GM12878 (cell line): ENCODE measurements around the gene TFCP2L1. TPM values are rescaled to one million over a fixed set of nuclear protein-coding genes. Genes with fewer than 3 reads are reported as not detected.

Experiments used
- ATAC-seq: fragments of 200-7000 bp; cut with Tn5 transposase; 3 replicates; pipeline ENCODE4 v1.9.1; 2020; ENCODE audit warnings: mild to moderate bottlenecking, moderate library complexity
- BruUV-seq: library from RNA; stranded (reverse); fragments of 400-500 nt; replicated peaks from 2 replicates; lab custom pipeline; 2021; lab: Mats Ljungman, UMichigan
- CTCF ChIA-PET: fragments of 300-600 bp; sonication (Branson Sonifier 250); formaldehyde crosslinking; extraction: SDS; loops from one replicate; lab custom pipeline; 2021; ENCODE audit warnings: inconsistent platforms; lab: Yijun Ruan, JAX
- POLR2A ChIA-PET: fragments of 350-600 bp; formaldehyde crosslinking; extraction: SDS; loops from one replicate; lab custom pipeline; 2021; ENCODE audit warnings: inconsistent platforms; lab: Charles Lee
- RAD21 ChIA-PET: fragments of 300-600 bp; sonication (Branson Sonifier 250); formaldehyde crosslinking; loops from one replicate; lab custom pipeline; 2023; ENCODE audit warnings: antibody characterized with exemption; ENCODE audit not compliant: unreplicated experiment; lab: Charles Lee
- SMC1A ChIA-PET: fragments of 300-600 bp; sonication (Branson Sonifier 250); formaldehyde crosslinking; loops from one replicate; lab custom pipeline; 2023; ENCODE audit not compliant: unreplicated experiment, uncharacterized antibody; lab: Charles Lee
- DNase-seq: peaks from one replicate; pipeline ENCODE4 v3.0.0-alpha.2; 2011; ENCODE audit warnings: low read depth, low spot score
- FAIRE-seq: peaks from 3 replicates; lab custom pipeline; 2011; peaks lifted over from hg19 to GRCh38; lab: Jason Lieb, UNC
- H2AFZ ChIP-seq: 2 replicates; pipeline ENCODE4 v1.6.0; 2011; ENCODE audit warnings: low read depth, low read length, control low read depth; ENCODE audit not compliant: control insufficient read depth
- H3K27ac ChIP-seq: 2 replicates; pipeline ENCODE4 v1.5.1; 2011; ENCODE audit warnings: control low read depth; ENCODE audit not compliant: control insufficient read depth, insufficient read depth
- H3K27me3 ChIP-seq, 2 experiments: replicated peaks in 1 of 2; 2 replicates each; pipeline versions ENCODE4 v1.6.0 to v1.6.1; 2011; ENCODE audit warnings: low read length in 1 of 2; ENCODE audit not compliant: control insufficient read depth in 2 of 2, insufficient read depth in 2 of 2
- H3K36me3 ChIP-seq, 2 experiments: 2 replicates each; pipeline ENCODE4 v1.5.1; 2011; ENCODE audit warnings: low read length in 1 of 2; ENCODE audit not compliant: control insufficient read depth in 2 of 2, insufficient read depth in 2 of 2
- H3K4me1 ChIP-seq: 2 replicates; pipeline ENCODE4 v1.6.1; 2011; ENCODE audit warnings: mild to moderate bottlenecking, low read length, moderate library complexity, mixed read lengths; ENCODE audit not compliant: control insufficient read depth, insufficient read depth
- H3K4me2 ChIP-seq: 2 replicates; pipeline ENCODE4 v1.6.0; 2011; ENCODE audit warnings: control low read depth; ENCODE audit not compliant: control insufficient read depth, insufficient read depth
- H3K4me3 ChIP-seq: fragments of 200-600 bp; sonication (generic); 2 replicates; pipeline ENCODE4 v1.5.1; 2016
- H3K79me2 ChIP-seq: 2 replicates; pipeline ENCODE4 v1.6.0; 2011; ENCODE audit warnings: low read length; ENCODE audit not compliant: control insufficient read depth, insufficient read depth
- H3K9ac ChIP-seq: 2 replicates; pipeline ENCODE4 v1.8.0; 2011; ENCODE audit warnings: low read length, control low read depth, mixed read lengths; ENCODE audit not compliant: control insufficient read depth, insufficient read depth
- H3K9me3 ChIP-seq: replicated peaks from 3 replicates; pipeline ENCODE4 v1.5.1; 2011; ENCODE audit warnings: mild to moderate bottlenecking, low read length; ENCODE audit not compliant: control insufficient read depth, insufficient read depth
- H4K20me1 ChIP-seq: 2 replicates; pipeline ENCODE4 v1.6.0; 2011; ENCODE audit not compliant: control insufficient read depth, insufficient read depth
- CEBPB ChIP-seq, 2 experiments: fragments of 150-350 bp in 1 of 2; IDR thresholded peaks; 2 replicates each; pipeline ENCODE4 v1.6.1; 2012 to 2014; ENCODE audit warnings: low read depth in 2 of 2, low read length in 2 of 2, borderline replicate concordance in 1 of 2, inconsistent platforms in 1 of 2
- CHD4 ChIP-seq: fragments of 200-600 bp; sonication (generic); IDR thresholded peaks from 2 replicates; pipeline ENCODE4 v1.6.1; 2016; ENCODE audit warnings: mild to moderate bottlenecking
- CREB1 ChIP-seq: IDR thresholded peaks from 2 replicates; pipeline ENCODE4 v1.6.1; 2012; ENCODE audit warnings: low read depth, mild to moderate bottlenecking, inconsistent platforms
- ETV6 ChIP-seq, 2 experiments: fragments of 450-650 bp in 1 of 2; IDR thresholded peaks in 1 of 2; conservative IDR thresholded peaks in 1 of 2; 2 replicates each; pipeline ENCODE4 v1.6.1; 2014; ENCODE audit warnings: antibody characterized with exemption in 1 of 2, borderline replicate concordance in 1 of 2, low read depth in 1 of 2, mild to moderate bottlenecking in 1 of 2, moderate library complexity in 1 of 2
- HDAC6 ChIP-seq: fragments of 200-600 bp; sonication (generic); IDR thresholded peaks from one replicate; pipeline ENCODE4 v1.8.0; 2017; ENCODE audit warnings: antibody characterized with exemption; ENCODE audit not compliant: unreplicated experiment
- MAX ChIP-seq: IDR thresholded peaks from 2 replicates; pipeline ENCODE4 v1.6.1; 2012; ENCODE audit warnings: low read depth, low read length, improper control_type of control experiment
- MYB ChIP-seq: fragments of 150-350 bp; IDR thresholded peaks from 2 replicates; pipeline ENCODE4 v1.6.1; 2014; ENCODE audit warnings: mild to moderate bottlenecking, low read depth, low read length, borderline replicate concordance
- NKRF ChIP-seq: fragments of 450-650 bp; conservative IDR thresholded peaks from 2 replicates; pipeline ENCODE4 v1.6.1; 2017; ENCODE audit warnings: mild to moderate bottlenecking, moderate library complexity
- NR2C2 ChIP-seq: IDR thresholded peaks from 2 replicates; pipeline ENCODE4 v1.6.1; 2011; ENCODE audit warnings: borderline replicate concordance, low read depth; ENCODE audit not compliant: control insufficient read depth, insufficient read length
- POLR2A ChIP-seq: IDR thresholded peaks from 2 replicates; pipeline ENCODE4 v1.6.1; 2011; ENCODE audit warnings: low read depth, mild to moderate bottlenecking, low read length
- RAD21 ChIP-seq: IDR thresholded peaks from 2 replicates; pipeline ENCODE4 v1.6.1; 2011; ENCODE audit warnings: mild to moderate bottlenecking, low read depth, low read length, moderate library complexity; ENCODE audit not compliant: insufficient read depth
- RB1 ChIP-seq: fragments of 450-650 bp; formaldehyde crosslinking; IDR thresholded peaks from 2 replicates; pipeline ENCODE4 v1.6.1; 2017; ENCODE audit warnings: mild to moderate bottlenecking, borderline replicate concordance
- RBBP5 ChIP-seq: fragments of 200-600 bp; sonication (generic); conservative IDR thresholded peaks from 2 replicates; pipeline ENCODE4 v1.6.1; 2016
- RELB ChIP-seq: fragments of 450-650 bp; IDR thresholded peaks from 2 replicates; pipeline ENCODE4 v1.6.1; 2017; ENCODE audit warnings: low read depth, mild to moderate bottlenecking, moderate library complexity
- SREBF1 ChIP-seq: IDR thresholded peaks from 2 replicates; pipeline ENCODE4 v1.6.1; 2012; ENCODE audit warnings: mild to moderate bottlenecking, low read length
- ZNF217 ChIP-seq: fragments of 450-650 bp; IDR thresholded peaks from 2 replicates; pipeline ENCODE4 v1.6.1; 2017; ENCODE audit warnings: antibody characterized with exemption, mild to moderate bottlenecking
- WGBS: methylation state at CpG from one replicate; pipeline ENCODE4 v1.1.6; 2016; ENCODE audit warnings: low lambda C conversion rate; ENCODE audit not compliant: insufficient replicate concordance, insufficient coverage; ENCODE audit errors: missing lambda C conversion rate; 5-methylcytosine and 5-hydroxymethylcytosine counted together
- in situ Hi-C: fragments of 300-500 bp; cut with MboI; formaldehyde crosslinking; loops from 9 replicates; pipeline ENCODE4 v1.14.3; 2018; ENCODE audit warnings: mixed read lengths
- intact Hi-C: fragments of 100-400 bp; cut with micrococcal nuclease; formaldehyde crosslinking; loops from one replicate; pipeline ENCODE4 v1.14.2; 2022; ENCODE audit not compliant: unreplicated experiment
- polyA plus RNA-seq, 11 experiments: library from polyadenylated mRNA; depleted of rRNA in 4 of 11; unstranded in 6 of 11; stranded (reverse) in 5 of 11; fragments of >200 nt; fragmentation: Nextera tagmentation in 4 of 11; fragmentation: Illumina TruSeq in 1 of 11; extraction: Ambion mirVana in 4 of 11; extraction: Trizol in 1 of 11; gene quantifications; 1 replicate in 1 of 11; 2 replicates in 10 of 11; pipeline versions ENCODE4 v1.2.1 to v1.2.3, GENCODE V29; 2011 to 2016; ENCODE audit warnings: inconsistent platforms in 2 of 11, missing spikeins in 2 of 11, low read depth in 1 of 11
- total RNA-seq, 4 experiments: library from RNA; depleted of rRNA in 3 of 4; stranded (reverse); fragments of >200 nt in 3 of 4; fragmentation: Illumina TruSeq in 1 of 4; extraction: Trizol in 1 of 4; gene quantifications; 2 replicates each; pipeline versions ENCODE4 v1.2.1 to v1.2.3, GENCODE V29; 2013 to 2021
- TF ChIP-seq, protein P1 (sequence below): fragments of 150-350 bp; IDR thresholded peaks from 2 replicates; pipeline ENCODE4 v1.6.1; 2016; ENCODE audit warnings: low read depth, low read length

The TFCP2L1 gene
- total and polyA plus RNA-seq, 10 of the 15 experiments (the other 5 are each of a cell fraction or from before 2014, with no cell fraction given), result 0.02 to 0.21 (median 0.09) TPM; not detected in 1

DNA sequence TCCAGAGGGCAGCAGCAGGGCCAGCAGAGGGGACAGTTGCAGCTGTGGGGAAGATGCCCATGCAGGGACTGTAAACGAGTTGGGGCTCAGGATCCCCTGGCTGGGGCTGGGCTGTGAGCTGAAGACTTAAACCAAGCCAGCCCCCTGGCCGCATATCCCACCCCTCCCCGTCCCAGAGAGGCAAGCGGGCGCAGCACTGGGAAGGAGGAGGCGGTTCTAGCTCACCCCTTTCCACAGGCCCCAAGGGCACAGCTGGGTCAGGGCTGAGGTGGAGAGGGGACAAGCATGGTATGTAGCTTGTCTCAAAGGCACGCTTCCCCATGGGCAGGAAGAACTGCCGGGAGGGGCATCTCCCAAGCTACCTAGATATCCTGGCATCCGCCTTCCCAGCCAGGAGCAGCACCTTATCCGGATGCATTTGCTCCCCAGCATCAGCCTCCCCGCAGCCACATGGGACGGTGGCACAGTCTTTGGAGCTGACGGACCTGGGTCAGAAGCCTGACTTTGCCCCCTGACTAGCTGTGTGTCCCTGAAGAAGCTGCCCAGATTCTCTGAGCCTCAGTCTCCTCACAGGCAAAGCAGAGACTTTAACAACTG lies 75.9 kb downstream of the TFCP2L1 start:
- CTCF ChIA-PET, result interaction anchor here (0.6 kb wide), 1 partner anchor 652 kb away, joined by 4 read pairs; no protein-coding TSS in a partner anchor
- 56% methylated on average over 13 of the region's 13 CpGs for WGBS
- POLR2A ChIA-PET, result no interaction called here
- TF ChIP-seq NKRF (no peak), ZNF217 (no peak), POLR2A (no peak), NR2C2 (no peak), MAX (no peak), RB1 (no peak), CREB1 (no peak), CEBPB (IDR thresholded peaks at IDR 0.05; ENCODE audit: borderline replicate concordance in 1 of 2, low read depth in 2 of 2, low read length in 2 of 2) (no peak), RELB (no peak), RAD21 (no peak), ETV6 (conservative IDR thresholded peaks at IDR 0.05 in 1 of 2, IDR thresholded peaks at IDR 0.05 in 1 of 2; ENCODE audit: borderline replicate concordance in 1 of 2, low read depth in 1 of 2) (no peak), SREBF1 (no peak), RBBP5 (no peak), CHD4 (no peak), MYB (no peak), HDAC6 (no peak)
- TF ChIP-seq, protein P1, sequence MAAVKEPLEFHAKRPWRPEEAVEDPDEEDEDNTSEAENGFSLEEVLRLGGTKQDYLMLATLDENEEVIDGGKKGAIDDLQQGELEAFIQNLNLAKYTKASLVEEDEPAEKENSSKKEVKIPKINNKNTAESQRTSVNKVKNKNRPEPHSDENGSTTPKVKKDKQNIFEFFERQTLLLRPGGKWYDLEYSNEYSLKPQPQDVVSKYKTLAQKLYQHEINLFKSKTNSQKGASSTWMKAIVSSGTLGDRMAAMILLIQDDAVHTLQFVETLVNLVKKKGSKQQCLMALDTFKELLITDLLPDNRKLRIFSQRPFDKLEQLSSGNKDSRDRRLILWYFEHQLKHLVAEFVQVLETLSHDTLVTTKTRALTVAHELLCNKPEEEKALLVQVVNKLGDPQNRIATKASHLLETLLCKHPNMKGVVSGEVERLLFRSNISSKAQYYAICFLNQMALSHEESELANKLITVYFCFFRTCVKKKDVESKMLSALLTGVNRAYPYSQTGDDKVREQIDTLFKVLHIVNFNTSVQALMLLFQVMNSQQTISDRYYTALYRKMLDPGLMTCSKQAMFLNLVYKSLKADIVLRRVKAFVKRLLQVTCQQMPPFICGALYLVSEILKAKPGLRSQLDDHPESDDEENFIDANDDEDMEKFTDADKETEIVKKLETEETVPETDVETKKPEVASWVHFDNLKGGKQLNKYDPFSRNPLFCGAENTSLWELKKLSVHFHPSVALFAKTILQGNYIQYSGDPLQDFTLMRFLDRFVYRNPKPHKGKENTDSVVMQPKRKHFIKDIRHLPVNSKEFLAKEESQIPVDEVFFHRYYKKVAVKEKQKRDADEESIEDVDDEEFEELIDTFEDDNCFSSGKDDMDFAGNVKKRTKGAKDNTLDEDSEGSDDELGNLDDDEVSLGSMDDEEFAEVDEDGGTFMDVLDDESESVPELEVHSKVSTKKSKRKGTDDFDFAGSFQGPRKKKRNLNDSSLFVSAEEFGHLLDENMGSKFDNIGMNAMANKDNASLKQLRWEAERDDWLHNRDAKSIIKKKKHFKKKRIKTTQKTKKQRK, result no peak

More for the DNA sequence above, 75.9 kb downstream of the TFCP2L1 start:
- Histone ChIP-seq H3K27ac (no peak overlapping the region), H3K9me3 (no peaks in the 10 kb centered on the region), H3K4me3 (no peak overlapping the region), H3K9ac (no peak overlapping the region), H3K4me2 (no peak overlapping the region), H3K4me1 (no peaks in the 10 kb centered on the region), H3K36me3 (no peaks in the 10 kb centered on the region), H3K79me2 (no peaks in the 10 kb centered on the region), H3K27me3 (peaks cover 0 to 4% of the 10 kb centered on the region in 2 experiments; a peak in 2 of 4 replicates), H2AFZ (no peak overlapping the region), H4K20me1 (no peaks in the 10 kb centered on the region)
- RAD21 ChIA-PET, result no interaction called here
- SMC1A ChIA-PET, result no interaction called here
- intact Hi-C loops, result no loop called here
- no peak for DNase-seq
- ATAC-seq, result no peak
- in situ Hi-C loops, result no loop called here
- BruUV-seq, result no TSS peak
- no peak for FAIRE-seq
